GM19455 (cell line): ENCODE results near the gene EMP3.
"Not testable (repeated sequence)": the region's sequence is repeated elsewhere in the genome, so short reads cannot be mapped to it uniquely, and the experiment has no call there.

Experiments
- ATAC-seq: cut with Tn5 transposase; IDR thresholded peaks from one replicate; pipeline ENCODE4 v1.9.1; 2021; ENCODE audit not compliant: unreplicated experiment

The EMP3 gene

DNA sequence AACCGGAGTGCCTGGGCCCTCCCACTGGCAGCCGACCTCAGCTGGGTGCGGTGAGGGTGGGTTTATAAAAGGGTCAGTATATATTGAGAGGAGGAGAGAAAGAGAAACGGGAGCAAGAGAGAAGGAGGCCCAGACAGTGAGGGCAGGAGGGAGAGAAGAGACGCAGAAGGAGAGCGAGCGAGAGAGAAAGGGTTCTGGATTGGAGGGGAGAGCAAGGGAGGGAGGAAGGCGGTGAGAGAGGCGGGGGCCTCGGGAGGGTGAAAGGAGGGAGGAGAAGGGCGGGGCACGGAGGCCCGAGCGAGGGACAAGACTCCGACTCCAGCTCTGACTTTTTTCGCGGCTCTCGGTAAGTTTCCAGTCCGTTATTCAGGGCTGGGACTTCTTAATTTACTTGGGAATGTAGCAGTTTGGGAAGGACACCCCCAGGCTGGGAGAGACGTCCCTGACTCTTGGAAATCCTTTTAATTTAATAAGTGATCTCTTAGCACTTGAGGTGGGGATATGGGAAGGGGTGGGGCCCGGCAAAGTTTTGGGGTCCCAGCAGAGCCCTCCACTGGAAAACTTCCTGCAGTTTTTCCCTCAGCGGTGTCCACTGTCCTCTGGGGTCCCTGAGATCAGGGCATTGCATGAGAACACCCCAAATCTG lies at the start of gene EMP3:
Gene EMP3 (plus strand): TSS at position 288 of the 646 bp plus-strand sequence. CDS start 1,293 bp downstream, outside the sequence.
- ATAC-seq, result no peak

- no peak for ATAC-seq
Observed at GRCh38 chr19:48279747-48280146, 45.6 kb upstream of the EMP3 start.

DNA sequence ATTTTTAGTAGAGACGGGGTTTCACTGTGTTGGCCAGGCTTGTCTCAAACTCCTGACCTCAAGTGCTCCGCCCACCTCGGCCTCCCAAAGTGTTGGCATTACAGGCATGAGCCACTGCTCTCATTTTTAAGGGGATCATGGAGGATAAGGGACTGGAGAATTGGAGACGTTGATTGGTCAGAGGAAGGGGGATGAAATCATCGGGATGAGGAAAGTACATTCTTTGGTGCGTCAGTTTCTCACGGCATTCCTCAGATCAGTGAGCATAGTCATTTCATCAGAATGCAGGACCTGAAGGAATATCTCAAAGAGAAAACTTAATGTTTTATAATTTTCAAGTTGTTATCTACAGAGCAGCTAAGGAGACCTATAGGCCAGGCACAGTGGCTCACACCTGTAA lies 41.4 kb upstream of the EMP3 start:
- ATAC-seq, result no peak

- no peak for ATAC-seq
Observed at GRCh38 chr19:48284896-48285295, 40.5 kb upstream of the EMP3 start.

- ATAC-seq, result no peak
Observed at GRCh38 chr19:48287748-48288147, 37.6 kb upstream of the EMP3 start.

- no peak for ATAC-seq
Observed at GRCh38 chr19:48290401-48290770, 35.0 kb upstream of the EMP3 start.

DNA sequence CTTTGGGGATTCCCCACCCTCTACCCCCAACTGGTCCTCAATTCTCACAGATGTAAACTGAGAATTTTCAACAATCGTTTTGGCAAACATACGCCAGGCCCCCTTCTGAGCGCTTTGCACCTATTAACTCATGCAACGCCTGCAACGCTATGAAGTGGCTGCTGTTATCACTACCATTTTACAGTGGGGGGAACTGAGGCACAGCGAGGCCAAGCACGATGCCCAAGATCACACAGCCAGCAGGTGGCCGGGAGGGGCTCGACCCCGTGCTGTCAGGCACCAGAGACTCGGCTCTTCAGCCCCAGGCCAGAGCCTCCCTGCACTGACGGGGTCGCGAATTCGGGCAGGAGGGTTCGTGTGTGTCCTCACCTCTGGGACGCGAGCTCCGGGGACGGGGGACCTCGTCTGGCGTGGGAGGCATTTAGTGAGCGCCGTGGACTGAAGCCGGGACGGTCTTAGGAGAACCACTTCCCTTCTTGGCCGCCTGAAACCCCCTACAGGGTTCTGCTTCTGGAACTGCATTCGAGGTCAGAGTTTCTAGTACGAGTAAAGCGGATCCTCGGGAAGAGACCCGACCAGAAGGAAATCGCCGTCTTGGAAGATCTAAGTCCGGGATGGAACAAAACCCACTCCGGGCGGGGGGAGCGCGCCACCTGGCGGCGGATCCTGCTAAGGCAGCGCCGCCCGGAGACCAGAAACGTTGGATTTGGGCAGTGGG lies 34.4 kb upstream of the EMP3 start:
- ATAC-seq, result no peak

- ATAC-seq, result not testable (repeated sequence)
Observed at GRCh38 chr19:48291489-48291815, 33.9 kb upstream of the EMP3 start.

GRCh38 chr19:48292798-48293197 lies 32.6 kb upstream of the EMP3 start:
- no peak for ATAC-seq

DNA sequence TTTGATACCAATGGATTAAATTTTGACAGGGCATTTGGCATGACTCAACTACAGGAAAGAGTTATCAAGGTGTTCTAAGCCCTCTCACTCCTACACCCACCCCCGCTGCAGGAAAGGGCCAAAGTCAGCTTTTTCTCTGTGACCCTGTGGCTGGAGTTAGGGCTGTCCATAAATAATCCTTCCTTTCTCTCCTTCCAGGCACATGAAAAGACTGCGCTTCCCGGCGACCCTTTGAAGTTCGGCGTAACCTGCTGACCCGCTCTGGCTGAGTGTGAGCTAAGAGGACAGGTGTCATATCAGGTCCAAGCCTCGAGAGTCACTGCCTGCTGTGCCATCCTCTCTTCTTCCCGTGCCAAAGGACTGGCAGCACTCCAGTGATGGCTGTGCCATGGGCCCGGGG lies 29.9 kb upstream of the EMP3 start:
- no peak for ATAC-seq

DNA sequence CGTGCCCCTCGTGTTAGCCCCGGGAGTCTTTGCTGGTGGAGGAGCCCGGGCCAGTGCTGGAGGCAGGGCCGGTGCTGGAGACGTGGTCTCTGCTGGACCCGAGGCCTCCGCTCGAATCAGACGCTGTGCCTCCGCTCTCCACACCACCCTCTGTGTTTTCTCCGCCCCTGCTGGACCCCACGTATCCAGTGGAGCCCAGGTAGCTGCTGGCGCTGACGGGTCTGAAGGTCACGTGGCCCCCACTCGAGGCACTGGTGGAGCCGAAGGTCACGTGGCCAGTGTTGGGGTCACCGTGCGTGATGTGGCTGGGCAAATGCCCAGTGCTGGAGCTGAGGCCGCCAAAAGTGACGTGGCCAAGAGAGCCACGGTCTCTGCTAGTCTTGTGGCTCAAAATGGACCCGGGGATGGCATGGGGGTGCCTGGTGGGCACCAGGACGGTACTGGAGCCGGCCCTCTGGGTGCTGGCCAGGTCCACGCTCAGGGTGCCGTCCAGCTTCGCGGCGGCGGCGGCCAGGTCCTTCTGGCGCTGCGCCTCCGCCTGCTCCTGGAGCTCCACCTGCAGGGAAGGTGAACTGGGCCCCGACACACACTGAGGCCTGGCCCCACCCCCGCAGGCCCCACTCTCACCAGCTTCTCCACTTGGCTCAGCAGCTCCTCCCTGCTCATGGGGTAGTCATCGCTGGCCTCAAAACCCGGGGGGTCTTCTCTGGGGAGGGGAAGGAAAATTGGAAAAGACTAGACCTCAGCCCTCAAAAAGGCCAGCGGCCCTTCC lies 28.2 kb upstream of the EMP3 start:
- no peak for ATAC-seq

GRCh38 chr19:48297975-48298374 lies 27.4 kb upstream of the EMP3 start:
- ATAC-seq, result no peak

DNA sequence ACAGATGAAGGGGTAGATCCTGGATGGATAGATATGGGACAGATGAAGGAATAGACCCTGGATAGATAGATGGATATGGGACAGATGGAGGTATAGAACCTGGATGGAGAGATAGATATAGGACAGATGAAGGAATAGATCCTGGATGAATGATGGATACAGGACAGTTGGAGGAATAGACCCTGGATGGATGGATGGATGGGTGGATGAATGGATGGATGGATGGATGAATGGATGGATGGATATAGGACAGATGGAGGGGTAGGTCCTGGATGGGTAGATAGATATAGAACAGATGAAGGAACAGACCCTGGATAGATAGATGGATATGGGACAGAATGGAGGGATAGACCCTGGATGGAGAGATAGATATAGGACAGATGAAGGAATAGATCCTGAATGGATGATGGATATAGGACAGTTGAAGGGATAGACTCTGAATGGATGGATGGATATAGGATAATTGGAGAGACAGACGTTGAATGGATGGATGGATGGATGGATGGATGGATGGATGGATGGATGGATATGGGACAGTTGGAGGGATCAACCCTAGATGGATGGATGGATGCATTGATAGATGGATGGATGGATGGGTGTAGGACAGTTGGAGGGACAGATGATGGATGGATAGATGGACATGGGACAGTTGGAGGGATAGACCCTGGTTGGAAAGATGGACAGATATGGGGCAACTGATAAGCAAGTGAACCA lies 23.3 kb upstream of the EMP3 start:
- ATAC-seq, result no peak

GRCh38 chr19:48302600-48302959 lies 22.8 kb upstream of the EMP3 start:
- no peak for ATAC-seq

GRCh38 chr19:48303367-48303766 lies 22.0 kb upstream of the EMP3 start:
- no peak for ATAC-seq

GRCh38 chr19:48303866-48304265 lies 21.5 kb upstream of the EMP3 start:
- ATAC-seq, result no peak

DNA sequence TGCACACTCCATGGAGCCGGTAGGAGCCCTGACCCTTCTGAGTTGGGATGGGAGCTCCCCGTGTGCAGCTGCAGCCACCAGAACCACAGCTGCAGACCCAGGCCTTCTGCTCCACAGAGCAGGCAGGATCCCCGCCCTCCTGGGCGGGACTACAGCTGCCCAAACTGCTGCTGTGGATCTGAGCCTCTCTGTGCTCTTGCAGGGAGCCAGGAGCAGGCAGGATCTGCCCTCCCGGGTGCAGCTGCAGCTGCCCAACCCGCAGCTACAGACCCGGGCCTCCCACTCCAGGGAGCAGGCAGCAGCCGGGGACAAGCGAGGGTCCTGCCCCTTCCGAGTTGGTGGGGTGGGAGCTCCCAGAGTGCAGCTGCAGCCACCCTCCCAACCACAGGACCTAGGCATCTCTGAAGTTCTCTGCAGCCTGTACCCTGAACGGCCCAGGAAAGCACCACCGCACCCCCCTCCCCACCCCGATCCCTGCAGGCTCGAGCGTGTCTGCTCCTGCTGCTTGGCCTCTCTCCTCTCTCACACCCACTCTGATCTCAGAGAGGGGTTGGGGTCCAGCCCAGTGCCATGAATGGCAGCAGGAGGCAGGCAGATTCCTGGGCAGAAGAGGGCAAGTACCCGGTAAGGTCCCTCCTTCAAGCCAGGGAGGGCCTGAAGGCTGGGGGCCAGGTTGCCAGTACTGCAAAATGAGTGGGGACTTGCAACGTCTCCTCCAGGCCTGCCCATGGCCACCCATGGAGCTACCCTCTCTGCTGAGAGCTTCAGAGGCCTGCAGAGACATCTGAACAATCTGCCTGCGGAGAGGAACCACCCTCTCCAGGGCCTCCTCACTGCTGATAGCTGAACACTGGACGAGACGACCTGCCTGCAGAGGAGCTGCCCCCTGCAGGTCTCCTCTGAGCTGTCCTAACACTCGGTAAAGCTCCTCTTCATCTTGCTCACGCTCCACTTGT lies 16.4 kb upstream of the EMP3 start:
- ATAC-seq, result no peak

- ATAC-seq, result not testable (repeated sequence)
Observed at GRCh38 chr19:48309731-48310130, 15.6 kb upstream of the EMP3 start.

DNA sequence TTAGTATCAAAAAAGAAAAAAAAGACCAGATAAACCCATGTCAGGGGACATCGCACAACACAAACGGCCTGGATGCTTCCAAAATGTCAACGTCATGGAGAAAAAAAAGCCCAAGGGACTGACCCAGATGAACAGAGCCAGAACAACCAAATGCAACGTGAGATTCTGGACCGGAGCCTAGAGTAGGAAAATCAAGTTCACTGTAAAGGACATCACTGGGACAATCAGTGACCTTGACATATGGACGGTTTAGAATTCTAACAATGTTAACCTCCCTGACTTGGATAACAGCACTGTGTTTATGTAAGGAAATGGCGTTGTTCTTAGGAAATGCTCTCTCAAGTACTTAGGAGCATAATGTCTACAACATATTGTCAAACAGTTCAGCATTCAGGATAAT lies 15.1 kb upstream of the EMP3 start:
- ATAC-seq, result no peak

DNA sequence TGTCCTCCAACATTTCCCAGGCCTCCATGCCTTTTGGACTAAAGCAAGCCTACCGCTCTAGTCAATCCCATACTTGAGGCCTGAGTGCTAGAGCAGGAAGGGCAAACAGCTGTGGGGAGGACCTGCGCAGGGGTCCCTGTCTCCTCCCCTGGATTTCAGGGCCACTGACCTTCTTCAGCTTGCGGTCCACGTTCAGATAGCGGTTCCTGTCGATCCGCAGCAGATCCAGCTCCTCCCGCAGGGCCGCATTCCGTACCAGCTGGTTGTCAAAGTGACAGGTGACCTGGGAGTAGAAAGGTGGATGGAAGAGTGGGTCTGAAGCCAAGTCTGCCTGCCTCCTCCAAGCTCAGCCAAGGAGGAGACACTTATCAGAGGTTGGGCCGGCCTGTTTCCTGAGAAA lies 14.0 kb upstream of the EMP3 start:
- ATAC-seq, result no peak

GRCh38 chr19:48315712-48316111 lies 9.6 kb upstream of the EMP3 start:
- ATAC-seq, result no peak
